SK-N-MC (cell line): ENCODE measurements around the gene RTN4R.

ENCODE experiments used
- EZH2 ChIP-seq: fragments of 200-600 bp; sonication (generic); IDR thresholded peaks from one replicate; pipeline ENCODE4 v1.6.1; 2017; ENCODE audit warnings: antibody characterized with exemption
- FOXP2 ChIP-seq: optimal IDR thresholded peaks from 2 replicates; pipeline ENCODE3; 2011; ENCODE audit warnings: mild to moderate bottlenecking, moderate library complexity; ENCODE audit not compliant: insufficient read depth; ENCODE audit errors: extremely low read length, control extremely low read depth
- POLR2AphosphoS5 ChIP-seq: IDR thresholded peaks from 2 replicates; pipeline ENCODE4 v1.6.1; 2012; ENCODE audit warnings: mild to moderate bottlenecking, low read depth, low read length, borderline replicate concordance

GRCh38 chr22:20272700-20273099, 4.6 kb upstream of the RTN4R start:
- TF ChIP-seq POLR2AphosphoS5 (no peak), FOXP2 (no peak), EZH2 (no peak)
